AG04449 (cell line): ENCODE results near the gene MAD1L1.
"Not testable (repeated sequence)": the region's sequence is repeated elsewhere in the genome, so short reads cannot be mapped to it uniquely, and the experiment has no call there.

Source experiments
- CTCF ChIA-PET: fragments of 350-600 bp; formaldehyde crosslinking; extraction: SDS; loops from one replicate; lab custom pipeline; 2021; ENCODE audit warnings: antibody characterized with exemption; lab: Yijun Ruan, JAX
- POLR2A ChIA-PET: fragments of 400-600, 350-600 bp; formaldehyde crosslinking; extraction: SDS; loops from one replicate; lab custom pipeline; 2020; ENCODE audit warnings: antibody characterized with exemption, inconsistent platforms; lab: Yijun Ruan, JAX
- DNase-seq: peaks from one replicate; pipeline ENCODE4 v3.0.0-alpha.2; 2010; ENCODE audit warnings: low read depth, low spot score
- H3K4me3 ChIP-seq: 2 replicates; pipeline ENCODE4 v1.5.1; 2011; ENCODE audit warnings: low read depth, mild to moderate bottlenecking, control low read depth, low read length
- TF ChIP-seq, protein P1 (sequence below): IDR thresholded peaks from one replicate; pipeline ENCODE4 v1.5.1; 2011; ENCODE audit warnings: mild to moderate bottlenecking, moderate library complexity, low read length, control low read depth, inconsistent platforms; ENCODE audit not compliant: insufficient read depth; ENCODE audit errors: missing control alignments

Gene MAD1L1

DNA sequence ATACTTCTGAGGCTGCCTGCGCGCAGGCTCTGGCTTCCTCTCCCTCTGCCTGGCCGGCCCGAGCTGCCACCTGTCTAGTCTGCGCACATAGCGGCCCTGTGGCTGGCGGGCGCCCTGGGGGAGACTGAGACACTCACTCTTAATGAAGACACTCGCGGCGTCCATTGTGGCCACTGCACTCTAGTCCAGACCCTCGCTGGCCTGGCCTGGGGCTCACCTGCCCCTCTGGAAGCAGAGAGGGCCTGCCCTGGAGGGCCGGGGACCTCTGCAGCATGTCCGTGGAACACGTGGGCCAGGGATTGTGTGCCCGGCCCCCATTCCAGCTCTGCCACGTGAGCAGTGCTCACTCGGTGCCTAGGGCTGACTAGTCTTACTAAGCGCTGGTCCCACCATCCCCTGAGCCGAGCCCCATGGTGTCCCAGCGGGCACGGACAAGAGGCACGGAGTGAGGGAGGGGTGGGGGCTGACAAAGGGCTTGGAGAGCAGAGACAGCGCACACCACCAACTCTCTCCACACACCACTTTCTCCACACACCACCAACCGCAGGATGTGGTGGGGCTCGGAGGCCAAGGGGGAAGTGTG, 413.4 kb downstream of the MAD1L1 start:
- ChIA-PET POLR2A (no interaction called here), CTCF (no interaction called here)
- no peak overlapping the region for H3K4me3 ChIP-seq
- no peak for DNase-seq
- TF ChIP-seq, protein P1, sequence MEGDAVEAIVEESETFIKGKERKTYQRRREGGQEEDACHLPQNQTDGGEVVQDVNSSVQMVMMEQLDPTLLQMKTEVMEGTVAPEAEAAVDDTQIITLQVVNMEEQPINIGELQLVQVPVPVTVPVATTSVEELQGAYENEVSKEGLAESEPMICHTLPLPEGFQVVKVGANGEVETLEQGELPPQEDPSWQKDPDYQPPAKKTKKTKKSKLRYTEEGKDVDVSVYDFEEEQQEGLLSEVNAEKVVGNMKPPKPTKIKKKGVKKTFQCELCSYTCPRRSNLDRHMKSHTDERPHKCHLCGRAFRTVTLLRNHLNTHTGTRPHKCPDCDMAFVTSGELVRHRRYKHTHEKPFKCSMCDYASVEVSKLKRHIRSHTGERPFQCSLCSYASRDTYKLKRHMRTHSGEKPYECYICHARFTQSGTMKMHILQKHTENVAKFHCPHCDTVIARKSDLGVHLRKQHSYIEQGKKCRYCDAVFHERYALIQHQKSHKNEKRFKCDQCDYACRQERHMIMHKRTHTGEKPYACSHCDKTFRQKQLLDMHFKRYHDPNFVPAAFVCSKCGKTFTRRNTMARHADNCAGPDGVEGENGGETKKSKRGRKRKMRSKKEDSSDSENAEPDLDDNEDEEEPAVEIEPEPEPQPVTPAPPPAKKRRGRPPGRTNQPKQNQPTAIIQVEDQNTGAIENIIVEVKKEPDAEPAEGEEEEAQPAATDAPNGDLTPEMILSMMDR: no peak

DNA sequence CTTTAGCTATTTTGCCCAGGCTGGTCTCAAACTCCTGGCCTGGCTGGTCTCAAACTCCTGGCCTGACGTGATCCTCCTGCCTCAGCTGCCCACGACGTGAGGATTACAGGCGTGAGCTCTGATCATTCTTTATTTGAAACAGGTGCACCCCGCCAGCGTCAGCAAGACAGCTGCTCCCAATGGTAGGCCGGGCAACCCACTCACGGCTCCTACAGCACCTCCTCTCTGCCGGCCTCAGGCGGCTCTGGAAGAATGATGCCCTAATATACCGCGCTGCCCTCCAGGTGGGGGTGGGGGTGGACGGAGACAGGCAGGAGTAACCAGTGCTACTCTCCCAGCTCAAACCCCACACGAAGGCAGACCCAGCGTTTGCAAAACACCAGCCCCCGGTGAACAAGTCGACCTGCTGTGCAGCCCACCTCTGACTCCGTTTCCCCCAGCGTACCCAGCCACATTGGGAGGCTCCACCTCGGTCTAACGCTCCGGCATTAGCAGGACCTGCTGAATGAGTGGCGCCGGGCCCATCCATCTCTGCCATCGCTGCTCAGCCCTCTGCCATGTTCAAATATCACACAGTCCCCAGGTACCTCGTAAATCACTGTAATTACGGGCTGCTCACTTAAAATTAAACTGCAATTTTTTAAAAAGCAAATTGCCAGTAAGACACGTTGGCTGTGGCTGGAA, 414.0 kb downstream of the MAD1L1 start:
- ChIA-PET POLR2A (no interaction called here), CTCF (no interaction called here)
- H3K4me3 ChIP-seq: no peak overlapping the region
- TF ChIP-seq, protein P1: no peak
- no peak for DNase-seq

DNA sequence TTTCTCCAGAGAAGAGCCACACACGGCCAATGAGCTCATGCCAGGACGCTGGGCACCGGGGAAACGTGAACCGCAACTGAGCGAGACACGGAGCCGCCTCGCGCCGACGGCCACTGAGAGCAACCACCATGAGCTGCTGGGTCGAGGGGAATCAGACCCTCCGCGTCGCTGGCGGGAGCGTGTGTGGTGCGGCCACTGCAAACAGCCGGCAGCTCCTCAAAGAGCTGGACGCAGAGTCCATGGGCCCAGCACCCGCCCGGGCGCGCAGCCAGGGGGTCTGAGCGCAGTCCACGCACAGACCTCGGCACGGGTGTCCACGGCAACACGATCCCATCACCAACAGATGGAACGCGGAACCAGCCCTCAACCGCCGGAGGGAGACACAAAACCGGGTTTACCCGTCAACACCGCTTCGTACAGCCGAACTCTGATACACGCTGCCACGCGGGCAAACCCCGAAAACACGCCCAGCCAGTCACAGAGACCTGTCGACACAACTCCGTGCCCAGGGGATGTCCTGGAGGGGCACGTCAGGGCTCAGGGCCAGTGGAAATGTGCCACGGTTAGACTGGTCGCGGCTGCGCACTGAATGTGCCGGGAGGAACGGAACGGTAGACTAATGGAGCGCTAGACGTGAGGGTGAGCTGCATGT, 415.6 kb downstream of the MAD1L1 start:
- TF ChIP-seq, protein P1: no peak
- H3K4me3 ChIP-seq: no peak overlapping the region
- DNase-seq: no peak
- ChIA-PET POLR2A (no interaction called here), CTCF (interaction anchor here (1.2 kb wide), 1 partner anchor 16 kb away, joined by 3 read pairs; no protein-coding TSS in a partner anchor)

DNA sequence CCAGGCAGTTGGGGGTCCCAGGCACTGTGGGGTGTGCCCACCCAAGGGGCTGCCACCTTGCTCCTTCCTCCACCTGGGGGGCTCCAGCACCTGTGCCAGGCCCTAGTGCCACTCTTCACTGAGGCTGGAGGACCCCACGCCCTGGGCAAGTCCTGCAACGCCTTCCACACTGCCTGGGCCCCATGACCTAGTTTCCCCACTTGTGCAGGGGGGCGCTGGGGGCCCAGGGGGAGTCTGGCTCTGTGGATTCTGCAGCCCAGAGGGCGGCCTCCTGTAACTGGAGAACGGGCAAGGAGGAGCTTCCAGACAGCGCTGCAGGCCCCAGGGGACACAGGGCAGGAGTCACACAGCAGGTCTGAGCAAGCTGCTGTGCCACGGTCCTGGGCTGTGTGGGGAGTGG, 416.3 kb downstream of the MAD1L1 start:
- CTCF ChIA-PET, DNase-seq: not testable (repeated sequence)

DNA sequence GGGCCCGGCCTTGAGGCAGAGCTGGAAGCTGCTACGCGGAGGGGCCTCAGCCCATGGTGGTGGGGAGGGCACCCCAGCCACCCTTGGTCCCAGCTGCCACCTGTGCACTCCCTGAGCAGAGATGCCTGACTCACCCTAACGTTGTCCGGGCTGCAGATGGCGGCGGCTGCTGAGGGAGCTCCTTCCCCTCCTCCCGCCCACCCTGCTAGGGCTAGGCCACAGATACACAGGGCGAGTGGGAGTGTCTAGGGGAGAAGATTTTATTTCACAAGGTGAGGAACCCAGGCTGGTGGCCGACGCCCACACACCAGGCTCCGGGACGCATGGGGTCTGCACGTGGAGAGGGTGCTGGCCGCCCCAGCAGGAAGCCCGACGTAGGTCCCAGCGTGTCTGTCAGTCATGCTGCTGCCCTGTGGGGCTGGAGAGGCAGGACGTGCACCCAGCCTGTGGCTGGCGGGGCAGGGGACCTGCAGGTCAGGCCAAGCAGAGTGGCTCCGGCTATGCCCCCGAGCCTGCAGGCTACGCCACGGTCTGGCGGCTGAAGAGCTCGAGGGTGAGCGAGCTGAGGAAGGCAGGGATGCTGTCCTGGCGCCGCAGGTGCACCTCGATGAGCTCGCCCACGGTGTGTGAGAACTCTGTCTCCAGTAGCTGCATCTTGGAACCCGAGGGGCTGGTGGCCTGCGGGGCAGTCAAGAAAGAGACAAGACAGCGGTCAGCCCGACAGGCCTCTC, 417.0 kb downstream of the MAD1L1 start:
- POLR2A ChIA-PET, CTCF ChIA-PET: not testable (repeated sequence)

More for the DNA sequence above, 416.3 kb downstream of the MAD1L1 start:
- H3K4me3 ChIP-seq, POLR2A ChIA-PET: not testable (repeated sequence)

DNA sequence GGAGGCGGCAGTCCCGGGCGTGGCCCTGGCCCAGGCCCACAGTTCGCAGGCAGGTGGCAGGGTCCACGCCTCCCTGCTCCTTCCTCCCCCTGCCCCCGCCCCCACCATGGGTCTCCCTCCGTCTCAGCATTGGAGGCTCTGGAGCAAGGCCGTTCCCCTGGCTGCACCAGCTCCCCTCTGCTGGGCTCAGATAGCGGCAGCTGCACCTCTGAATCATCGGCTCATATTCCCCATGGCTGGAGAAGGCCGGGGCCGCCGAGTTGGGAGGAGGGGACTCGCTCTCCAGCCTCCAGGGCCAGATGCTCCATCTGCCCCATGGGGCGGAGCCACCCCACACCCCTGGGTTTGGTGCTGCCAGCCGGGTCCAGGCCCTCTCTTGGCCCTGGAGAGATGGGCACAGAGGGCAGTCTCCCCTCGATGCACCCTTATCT, 417.7 kb downstream of the MAD1L1 start:
- TF ChIP-seq, protein P1: no peak
- DNase-seq: no peak
- ChIA-PET POLR2A (no interaction called here), CTCF (no interaction called here)
- no peak overlapping the region for H3K4me3 ChIP-seq

More for the DNA sequence above, 417.0 kb downstream of the MAD1L1 start:
- H3K4me3 ChIP-seq, DNase-seq: not testable (repeated sequence)
